IMR-90 (cell line): ENCODE data around the gene TAF1. TPM values are rescaled to one million over a fixed set of nuclear protein-coding genes. Genes with fewer than 3 reads are reported as not detected.
A peak's percentile ranks its signal among the peaks of the same experiment; 100 is the strongest.

Experiments
- ATAC-seq: fragments of 200-7000 bp; cut with Tn5 transposase; 2 replicates; pipeline ENCODE4 v1.9.1; 2020; ENCODE audit warnings: low read depth, mild to moderate bottlenecking, moderate library complexity
- BruUV-seq: library from RNA; stranded (reverse); fragments of 400-500 nt; replicated peaks from 2 replicates; lab custom pipeline; 2021; lab: Mats Ljungman, UMichigan
- CTCF ChIA-PET: fragments of 300-600 bp; formaldehyde crosslinking; extraction: SDS; loops from one replicate; lab custom pipeline; 2021; ENCODE audit warnings: antibody characterized with exemption; lab: Yijun Ruan, JAX
- POLR2A ChIA-PET: fragments of 300-600 bp; sonication (Branson Sonifier 250); formaldehyde crosslinking; loops from one replicate; lab custom pipeline; 2022; ENCODE audit warnings: antibody characterized with exemption; ENCODE audit not compliant: unreplicated experiment; lab: Charles Lee
- DNase-seq: peaks from one replicate; pipeline ENCODE4 v3.0.0; 2013
- H2AFZ ChIP-seq: replicated peaks from 2 replicates; pipeline ENCODE3; 2013; ENCODE audit warnings: low read length, mild to moderate bottlenecking; ENCODE audit not compliant: poor library complexity
- H2AK5ac ChIP-seq: 2 replicates; pipeline ENCODE4 v1.6.1; 2013; ENCODE audit warnings: low read depth, low read length, inconsistent platforms
- H2AK9ac ChIP-seq: replicated peaks from 2 replicates; pipeline ENCODE3; 2013; ENCODE audit warnings: mild to moderate bottlenecking, low read depth, low read length, moderate library complexity; ENCODE audit not compliant: poor library complexity
- H2BK120ac ChIP-seq: 2 replicates; pipeline ENCODE4 v1.6.1; 2013; ENCODE audit warnings: low read depth, low read length, inconsistent platforms
- H2BK15ac ChIP-seq: 3 replicates; pipeline ENCODE4 v1.6.1; 2013; ENCODE audit warnings: low read depth, low read length, inconsistent platforms
- H2BK20ac ChIP-seq: 2 replicates; pipeline ENCODE4 v1.6.1; 2013; ENCODE audit warnings: low read depth, mild to moderate bottlenecking, inconsistent platforms, low read length, moderate library complexity
- H2BK5ac ChIP-seq: 2 replicates; pipeline ENCODE4 v1.6.1; 2013; ENCODE audit warnings: mild to moderate bottlenecking, low read depth, low read length, inconsistent platforms; ENCODE audit not compliant: poor library complexity, severe bottlenecking
- H3K14ac ChIP-seq: replicated peaks from 2 replicates; pipeline ENCODE4 v1.6.1; 2013; ENCODE audit warnings: low read depth, low read length, inconsistent platforms
- H3K18ac ChIP-seq: 2 replicates; pipeline ENCODE4 v1.6.1; 2013; ENCODE audit warnings: low read depth, low read length, control low read depth
- H3K23ac ChIP-seq: 2 replicates; pipeline ENCODE4 v1.6.1; 2013; ENCODE audit warnings: low read depth, low read length, inconsistent platforms
- H3K27ac ChIP-seq: 2 replicates; pipeline ENCODE4 v1.5.1; 2013; ENCODE audit warnings: mild to moderate bottlenecking, control low read depth, low read length; ENCODE audit not compliant: insufficient read depth
- H3K27me3 ChIP-seq: 2 replicates; pipeline ENCODE4 v1.6.1; 2013; ENCODE audit warnings: low read length; ENCODE audit not compliant: control insufficient read depth, insufficient read depth
- H3K36me3 ChIP-seq: 2 replicates; pipeline ENCODE4 v1.6.1; 2013; ENCODE audit warnings: low read length, mixed read lengths; ENCODE audit not compliant: control insufficient read depth, insufficient read depth
- H3K4ac ChIP-seq: 2 replicates; pipeline ENCODE4 v1.6.1; 2013; ENCODE audit warnings: low read depth, low read length, inconsistent platforms
- H3K4me1 ChIP-seq: 2 replicates; pipeline ENCODE4 v1.6.1; 2013; ENCODE audit warnings: low read length, mixed read lengths; ENCODE audit not compliant: control insufficient read depth, insufficient read depth
- H3K4me2 ChIP-seq: 2 replicates; pipeline ENCODE4 v1.6.1; 2013; ENCODE audit warnings: low read depth, mild to moderate bottlenecking, control low read depth, low read length, moderate library complexity
- H3K4me3 ChIP-seq: 2 replicates; pipeline ENCODE4 v1.5.1; 2013; ENCODE audit warnings: low read depth, mild to moderate bottlenecking, control low read depth, low read length, moderate library complexity; ENCODE audit not compliant: insufficient read depth
- H3K56ac ChIP-seq: 2 replicates; pipeline ENCODE4 v1.6.1; 2013; ENCODE audit warnings: low read length, inconsistent platforms; ENCODE audit not compliant: insufficient read depth; ENCODE audit errors: extremely low read depth
- H3K79me1 ChIP-seq, 2 experiments: 2 replicates each; pipeline ENCODE4 v1.6.1; 2013; ENCODE audit warnings: low read length in 2 of 2, inconsistent platforms in 1 of 2, low read depth in 1 of 2
- H3K9ac ChIP-seq: 2 replicates; pipeline ENCODE4 v1.6.1; 2013; ENCODE audit warnings: low read depth, low read length, control low read depth
- H3K9me1 ChIP-seq: 2 replicates; pipeline ENCODE4 v1.6.1; 2013; ENCODE audit warnings: low read length, inconsistent platforms; ENCODE audit not compliant: insufficient read depth
- H3K9me3 ChIP-seq: 2 replicates; pipeline ENCODE4 v1.6.1; 2013; ENCODE audit warnings: low read length; ENCODE audit not compliant: control insufficient read depth, insufficient read depth
- H4K20me1 ChIP-seq: 2 replicates; pipeline ENCODE4 v1.6.1; 2013; ENCODE audit warnings: low read length, inconsistent platforms; ENCODE audit not compliant: insufficient read depth
- H4K5ac ChIP-seq: 2 replicates; pipeline ENCODE4 v1.6.1; 2013; ENCODE audit warnings: mild to moderate bottlenecking, low read depth, low read length, control low read depth
- H4K8ac ChIP-seq, 2 experiments: 2 replicates each; pipeline ENCODE4 v1.6.1; 2013; ENCODE audit warnings: low read depth in 2 of 2, low read length in 2 of 2, control low read depth in 1 of 2, inconsistent platforms in 1 of 2
- H4K91ac ChIP-seq: 2 replicates; pipeline ENCODE4 v1.6.1; 2013; ENCODE audit warnings: low read depth, low read length, inconsistent platforms; ENCODE audit not compliant: insufficient read depth
- BHLHE40 ChIP-seq: fragments of 150-350 bp; IDR thresholded peaks from 2 replicates; pipeline ENCODE4 v1.6.1; 2016; ENCODE audit warnings: mild to moderate bottlenecking, low read depth, low read length
- CHD1 ChIP-seq: IDR thresholded peaks from 2 replicates; pipeline ENCODE4 v1.6.1; 2012; ENCODE audit warnings: low read depth, low read length, improper control_type of control experiment
- FOS ChIP-seq: fragments of 150-350 bp; IDR thresholded peaks from 2 replicates; pipeline ENCODE4 v1.6.1; 2016; ENCODE audit warnings: low read depth, low read length
- MXI1 ChIP-seq: IDR thresholded peaks from 2 replicates; pipeline ENCODE4 v1.6.1; 2012; ENCODE audit warnings: low read depth, mild to moderate bottlenecking, low read length, moderate library complexity, borderline replicate concordance
- RAD21 ChIP-seq: IDR thresholded peaks from 2 replicates; pipeline ENCODE4 v1.6.1; 2012; ENCODE audit warnings: low read length, improper control_type of control experiment
- RCOR1 ChIP-seq: IDR thresholded peaks from 2 replicates; pipeline ENCODE4 v1.6.1; 2012; ENCODE audit warnings: mild to moderate bottlenecking, low read length, improper control_type of control experiment; ENCODE audit not compliant: insufficient replicate concordance
- SMC3 ChIP-seq: fragments of 150-350 bp; IDR thresholded peaks from 2 replicates; pipeline ENCODE4 v1.6.1; 2016; ENCODE audit warnings: low read depth, mild to moderate bottlenecking, antibody characterized with exemption, low read length, moderate library complexity
- WGBS, 2 experiments: methylation state at CpG; one replicate each; pipeline versions ENCODE4 v1.1.5 to v1.1.7; 2013; ENCODE audit warnings: missing lambda C conversion rate in 2 of 2; ENCODE audit not compliant: insufficient read length in 1 of 2; ENCODE audit errors: extremely low coverage in 2 of 2; 5-methylcytosine and 5-hydroxymethylcytosine counted together
- dilution Hi-C: fragments of 300-500 bp; cut with HindIII; formaldehyde crosslinking; loops from one replicate; pipeline ENCODE4 v1.14.3; 2018; ENCODE audit warnings: low sequenced_read_pairs; ENCODE audit not compliant: unreplicated experiment
- in situ Hi-C: fragments of 300-500 bp; cut with MboI; formaldehyde crosslinking; loops from 3 replicates; pipeline ENCODE4 v1.14.3; 2019; ENCODE audit warnings: low sequenced_read_pairs, inconsistent platforms, mixed read lengths
- intact Hi-C: fragments of 100-400 bp; cut with micrococcal nuclease; formaldehyde crosslinking; loops from 2 replicates; pipeline ENCODE4 v1.10.0; 2022
- polyA plus RNA-seq, 3 experiments: library from polyadenylated mRNA; depleted of rRNA; stranded (reverse); fragments of >200 nt; gene quantifications; 2 replicates each; pipeline ENCODE4 v1.2.3, GENCODE V29; 2012; ENCODE audit warnings: low replicate concordance in 1 of 3
- total RNA-seq: library from RNA; depleted of rRNA; stranded (reverse); fragments of >200 nt; gene quantifications from 2 replicates; pipeline ENCODE4 v1.2.3, GENCODE V29; 2012
- TF ChIP-seq, protein P1 (sequence below): conservative IDR thresholded peaks from 2 replicates; pipeline ENCODE4 v1.5.1; 2012; ENCODE audit warnings: mild to moderate bottlenecking, low read depth, low read length, improper control_type of control experiment
- TF ChIP-seq, protein P2 (sequence below): fragments of 150-350 bp; IDR thresholded peaks from 2 replicates; pipeline ENCODE4 v1.6.1; 2016; ENCODE audit warnings: low read depth, mild to moderate bottlenecking, low read length, moderate library complexity, borderline replicate concordance

Gene TAF1
- total and polyA plus RNA-seq, 2 of the 4 experiments (the other 2 are of a cell fraction) = 15.7 to 25.5 TPM

DNA sequence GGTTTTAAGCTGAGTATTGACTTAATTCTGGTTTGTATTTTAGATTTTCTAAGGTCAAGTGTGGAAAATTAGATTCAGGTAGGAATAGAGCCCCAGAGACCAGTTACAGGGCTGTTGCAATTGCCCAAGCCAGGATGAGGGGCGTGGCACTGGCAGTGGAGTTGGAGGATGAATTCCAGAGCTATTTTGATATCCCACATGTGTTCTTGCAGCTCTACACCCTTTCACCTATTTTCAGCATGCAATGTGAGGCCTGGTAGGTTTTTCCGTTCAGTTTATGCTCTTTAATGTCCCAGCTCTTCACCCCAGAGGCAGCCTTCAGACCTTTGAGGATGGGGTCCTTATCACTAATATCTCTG is 148.9 kb downstream of the TAF1 start:
- no peak overlapping the region for H2BK15ac ChIP-seq
- H3K23ac ChIP-seq = no peak overlapping the region
- H3K4me3 ChIP-seq = no peak overlapping the region
- H4K20me1 ChIP-seq = no peaks in the 10 kb centered on the region
- no peak overlapping the region for H3K14ac ChIP-seq
- H3K27ac ChIP-seq = no peak overlapping the region
- TF ChIP-seq FOS (no peak), RAD21 (no peak), BHLHE40 (no peak), CHD1 (no peak), RCOR1 (no peak), SMC3 (no peak), MXI1 (no peak)
- TF ChIP-seq, protein P1, sequence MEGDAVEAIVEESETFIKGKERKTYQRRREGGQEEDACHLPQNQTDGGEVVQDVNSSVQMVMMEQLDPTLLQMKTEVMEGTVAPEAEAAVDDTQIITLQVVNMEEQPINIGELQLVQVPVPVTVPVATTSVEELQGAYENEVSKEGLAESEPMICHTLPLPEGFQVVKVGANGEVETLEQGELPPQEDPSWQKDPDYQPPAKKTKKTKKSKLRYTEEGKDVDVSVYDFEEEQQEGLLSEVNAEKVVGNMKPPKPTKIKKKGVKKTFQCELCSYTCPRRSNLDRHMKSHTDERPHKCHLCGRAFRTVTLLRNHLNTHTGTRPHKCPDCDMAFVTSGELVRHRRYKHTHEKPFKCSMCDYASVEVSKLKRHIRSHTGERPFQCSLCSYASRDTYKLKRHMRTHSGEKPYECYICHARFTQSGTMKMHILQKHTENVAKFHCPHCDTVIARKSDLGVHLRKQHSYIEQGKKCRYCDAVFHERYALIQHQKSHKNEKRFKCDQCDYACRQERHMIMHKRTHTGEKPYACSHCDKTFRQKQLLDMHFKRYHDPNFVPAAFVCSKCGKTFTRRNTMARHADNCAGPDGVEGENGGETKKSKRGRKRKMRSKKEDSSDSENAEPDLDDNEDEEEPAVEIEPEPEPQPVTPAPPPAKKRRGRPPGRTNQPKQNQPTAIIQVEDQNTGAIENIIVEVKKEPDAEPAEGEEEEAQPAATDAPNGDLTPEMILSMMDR = no peak
- TF ChIP-seq, protein P2, sequence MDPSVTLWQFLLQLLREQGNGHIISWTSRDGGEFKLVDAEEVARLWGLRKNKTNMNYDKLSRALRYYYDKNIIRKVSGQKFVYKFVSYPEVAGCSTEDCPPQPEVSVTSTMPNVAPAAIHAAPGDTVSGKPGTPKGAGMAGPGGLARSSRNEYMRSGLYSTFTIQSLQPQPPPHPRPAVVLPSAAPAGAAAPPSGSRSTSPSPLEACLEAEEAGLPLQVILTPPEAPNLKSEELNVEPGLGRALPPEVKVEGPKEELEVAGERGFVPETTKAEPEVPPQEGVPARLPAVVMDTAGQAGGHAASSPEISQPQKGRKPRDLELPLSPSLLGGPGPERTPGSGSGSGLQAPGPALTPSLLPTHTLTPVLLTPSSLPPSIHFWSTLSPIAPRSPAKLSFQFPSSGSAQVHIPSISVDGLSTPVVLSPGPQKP = no peak
- H3K79me1 ChIP-seq = no peaks in the 10 kb centered on the region
- no peak overlapping the region for H2AK9ac ChIP-seq
- H4K5ac ChIP-seq = no peak overlapping the region
- no CpG with 5 or more reads among the region's 2 CpGs for WGBS, 2 experiments
- H3K9ac ChIP-seq = no peak overlapping the region
- H2AFZ ChIP-seq = no peak overlapping the region
- intact Hi-C loops (no loop called here), dilution Hi-C loops (no loop called here), in situ Hi-C loops (no loop called here)
- H2AK5ac ChIP-seq = no peak overlapping the region
- no peak overlapping the region for H2BK120ac ChIP-seq
- ChIA-PET POLR2A (no interaction called here), CTCF (no interaction called here)
- BruUV-seq = no TSS peak
- no peaks in the 10 kb centered on the region for H3K9me3 ChIP-seq
- H2BK20ac ChIP-seq = no peak overlapping the region
- no peak overlapping the region for H4K8ac ChIP-seq
- peaks cover 2% of the 10 kb centered on the region; the same call in 1 of the 2 replicates for H3K27me3 ChIP-seq
- no peak overlapping the region; the same call in 1 of the 2 replicates for H3K56ac ChIP-seq
- no peak overlapping the region for H4K91ac ChIP-seq
- H3K9me1 ChIP-seq = no peaks in the 10 kb centered on the region
- no peak overlapping the region for H3K4ac ChIP-seq
- no peak overlapping the region for H3K4me2 ChIP-seq
- H2BK5ac ChIP-seq = no peak overlapping the region
- no peaks in the 10 kb centered on the region for H3K4me1 ChIP-seq
- ATAC-seq (peak; percentile 37; the same call in 1 of the 2 replicates), DNase-seq (no peak)
- no peaks in the 10 kb centered on the region for H3K36me3 ChIP-seq
- H3K18ac ChIP-seq = no peak overlapping the region
